Measurements from ENCODE around the gene DPF1. TPM values are rescaled to one million over a fixed set of nuclear protein-coding genes. Genes with fewer than 3 reads are reported as not detected.

The DPF1 gene
- total RNA-seq, 2 donors from 2014 or later = 1.8 TPM; not detected in 1

GRCh38 chr19:38173291-38174041 lies 50.6 kb downstream of the DPF1 start:
- H3K9me3 ChIP-seq = no peaks in the 10 kb centered on the region
- intact Hi-C loops (cut with DNase I) = no loop called here
- 68% methylated on average over 22 of the region's 22 CpGs for WGBS
- H3K4me1 ChIP-seq (replicated peaks) = no peaks in the 10 kb centered on the region
- H3K27ac ChIP-seq = no peak overlapping the region
- no peak for DNase-seq (ENCODE audit: low spot score)
- no peaks in the 10 kb centered on the region for H3K27me3 ChIP-seq (replicated peaks; ENCODE audit: insufficient read depth)
- TF ChIP-seq, protein P1, sequence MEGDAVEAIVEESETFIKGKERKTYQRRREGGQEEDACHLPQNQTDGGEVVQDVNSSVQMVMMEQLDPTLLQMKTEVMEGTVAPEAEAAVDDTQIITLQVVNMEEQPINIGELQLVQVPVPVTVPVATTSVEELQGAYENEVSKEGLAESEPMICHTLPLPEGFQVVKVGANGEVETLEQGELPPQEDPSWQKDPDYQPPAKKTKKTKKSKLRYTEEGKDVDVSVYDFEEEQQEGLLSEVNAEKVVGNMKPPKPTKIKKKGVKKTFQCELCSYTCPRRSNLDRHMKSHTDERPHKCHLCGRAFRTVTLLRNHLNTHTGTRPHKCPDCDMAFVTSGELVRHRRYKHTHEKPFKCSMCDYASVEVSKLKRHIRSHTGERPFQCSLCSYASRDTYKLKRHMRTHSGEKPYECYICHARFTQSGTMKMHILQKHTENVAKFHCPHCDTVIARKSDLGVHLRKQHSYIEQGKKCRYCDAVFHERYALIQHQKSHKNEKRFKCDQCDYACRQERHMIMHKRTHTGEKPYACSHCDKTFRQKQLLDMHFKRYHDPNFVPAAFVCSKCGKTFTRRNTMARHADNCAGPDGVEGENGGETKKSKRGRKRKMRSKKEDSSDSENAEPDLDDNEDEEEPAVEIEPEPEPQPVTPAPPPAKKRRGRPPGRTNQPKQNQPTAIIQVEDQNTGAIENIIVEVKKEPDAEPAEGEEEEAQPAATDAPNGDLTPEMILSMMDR (IDR thresholded peaks at IDR 0.05) = no peak
- TF ChIP-seq POLR2A (IDR thresholded peaks at IDR 0.05) = no peak
- TF ChIP-seq POLR2AphosphoS5 (IDR thresholded peaks at IDR 0.05) = no peak
- no peaks in the 10 kb centered on the region for H3K36me3 ChIP-seq
- H3K4me3 ChIP-seq = no peak overlapping the region

GRCh38 chr19:38172001-38172400 lies 52.0 kb downstream of the DPF1 start:
- Histone ChIP-seq H3K27ac (no peak overlapping the region), H3K4me3 (no peak overlapping the region), H3K27me3 (replicated peaks; ENCODE audit: insufficient read depth) (no peaks in the 10 kb centered on the region), H3K36me3 (no peaks in the 10 kb centered on the region), H3K4me1 (replicated peaks) (no peaks in the 10 kb centered on the region), H3K9me3 (no peaks in the 10 kb centered on the region)
- DNase-seq (ENCODE audit: low spot score) = no peak
- WGBS = 86% methylated on average over 8 of the region's 8 CpGs
- intact Hi-C loops (cut with DNase I) = no loop called here
- TF ChIP-seq POLR2A (IDR thresholded peaks at IDR 0.05) (no peak), POLR2AphosphoS5 (IDR thresholded peaks at IDR 0.05) (no peak)
- TF ChIP-seq, protein P1 (IDR thresholded peaks at IDR 0.05) = no peak

DNA sequence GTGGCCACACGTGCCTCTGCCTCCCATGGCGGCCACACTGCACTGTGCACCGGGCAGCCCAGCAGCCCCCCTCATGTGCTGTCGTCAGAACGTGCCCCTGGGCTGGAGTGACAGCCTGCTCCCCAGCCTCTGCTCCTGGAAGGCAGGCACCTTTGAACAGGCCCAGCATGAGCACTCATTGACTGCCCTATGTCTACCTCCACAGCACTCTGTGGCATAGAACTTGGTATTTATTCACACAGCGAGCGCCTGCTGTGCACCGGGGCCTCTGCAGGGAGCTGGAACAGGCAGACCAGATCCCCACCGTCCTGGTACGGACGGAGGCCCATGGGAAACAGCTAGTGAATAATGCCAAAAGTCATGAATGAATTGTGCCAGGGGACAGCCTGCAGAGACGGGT lies 53.7 kb downstream of the DPF1 start:
- Histone ChIP-seq H3K27ac (no peak overlapping the region), H3K4me3 (no peak overlapping the region), H3K36me3 (no peaks in the 10 kb centered on the region), H3K4me1 (replicated peaks) (no peaks in the 10 kb centered on the region), H3K27me3 (replicated peaks; ENCODE audit: insufficient read depth) (no peaks in the 10 kb centered on the region), H3K9me3 (no peaks in the 10 kb centered on the region)
- WGBS = 76% methylated on average over 12 of the region's 12 CpGs
- intact Hi-C loops (cut with DNase I) = no loop called here
- DNase-seq (ENCODE audit: low spot score) = no peak
- TF ChIP-seq POLR2AphosphoS5 (IDR thresholded peaks at IDR 0.05) (no peak), POLR2A (IDR thresholded peaks at IDR 0.05) (no peak)
- TF ChIP-seq, protein P1 (IDR thresholded peaks at IDR 0.05) = no peak

DNA sequence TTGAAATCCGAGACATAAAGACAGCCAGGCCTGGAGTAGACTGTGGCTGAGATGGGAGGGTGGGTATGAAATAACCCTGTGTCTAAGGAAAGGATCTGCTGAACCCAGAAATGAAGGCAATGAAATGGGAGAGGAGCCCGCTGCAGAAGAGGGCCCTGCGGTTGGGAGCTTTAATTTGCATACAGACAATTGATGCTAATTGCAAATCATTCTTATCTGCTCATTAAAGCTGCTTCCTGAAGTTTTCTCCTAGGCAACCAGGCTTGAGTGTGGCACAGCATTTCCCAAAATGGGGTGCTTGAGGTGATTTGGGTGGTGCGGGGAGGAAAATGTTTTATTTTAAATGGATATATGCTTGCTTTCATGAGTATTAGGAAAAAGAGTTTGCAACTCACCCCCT lies 55.4 kb downstream of the DPF1 start:
- Histone ChIP-seq H3K27ac (no peak overlapping the region), H3K9me3 (no peaks in the 10 kb centered on the region), H3K36me3 (no peaks in the 10 kb centered on the region), H3K4me3 (no peak overlapping the region), H3K4me1 (replicated peaks) (no peaks in the 10 kb centered on the region), H3K27me3 (replicated peaks; ENCODE audit: insufficient read depth) (no peaks in the 10 kb centered on the region)
- intact Hi-C loops (cut with DNase I) = no loop called here
- WGBS = 92% methylated on average over 4 of the region's 4 CpGs
- TF ChIP-seq POLR2A (IDR thresholded peaks at IDR 0.05) = no peak
- TF ChIP-seq, protein P1 (IDR thresholded peaks at IDR 0.05) = no peak
- TF ChIP-seq POLR2AphosphoS5 (IDR thresholded peaks at IDR 0.05) = no peak
- no peak for DNase-seq (ENCODE audit: low spot score)

- Histone ChIP-seq H3K27me3 (replicated peaks; ENCODE audit: insufficient read depth) (no peaks in the 10 kb centered on the region), H3K36me3 (peaks cover 7 to 10% of the 10 kb centered on the region in 2 donors), H3K4me1 (replicated peaks) (no peaks in the 10 kb centered on the region), H3K9me3 (no peaks in the 10 kb centered on the region), H3K27ac (no peak overlapping the region), H3K4me3 (no peak overlapping the region)
- DNase-seq (ENCODE audit: low spot score) = no peak
- TF ChIP-seq, protein P1 (IDR thresholded peaks at IDR 0.05) = no peak
- no peak for TF ChIP-seq POLR2A (IDR thresholded peaks at IDR 0.05)
- TF ChIP-seq POLR2AphosphoS5 (IDR thresholded peaks at IDR 0.05) = no peak
- intact Hi-C loops (cut with DNase I) = no loop called here
- 85% methylated on average over 6 of the region's 6 CpGs for WGBS
Observed at GRCh38 chr19:38165335-38165734, 58.7 kb downstream of the DPF1 start.
